Stimulated activated CD8-positive, alpha-beta memory T cell treated with anti-CD3 and anti-CD28 coated beads, Interleukin-12 subunit alpha, Interleukin-12 subunit beta, amount 100 ng/mL, for 1 hour (primary cell): ENCODE results near the gene CCDC70.
"Not testable (repeated sequence)": the region's sequence is repeated elsewhere in the genome, so short reads cannot be mapped to it uniquely, and the experiment has no call there.

Source experiments
- DNase-seq: peaks from one replicate; pipeline ENCODE4 v3.0.0-alpha.2; 2020; ENCODE audit warnings: low read depth

Gene CCDC70

GRCh38 chr13:51909265-51909664 is 47.5 kb downstream of the CCDC70 start:
- not testable (repeated sequence) for DNase-seq

DNA sequence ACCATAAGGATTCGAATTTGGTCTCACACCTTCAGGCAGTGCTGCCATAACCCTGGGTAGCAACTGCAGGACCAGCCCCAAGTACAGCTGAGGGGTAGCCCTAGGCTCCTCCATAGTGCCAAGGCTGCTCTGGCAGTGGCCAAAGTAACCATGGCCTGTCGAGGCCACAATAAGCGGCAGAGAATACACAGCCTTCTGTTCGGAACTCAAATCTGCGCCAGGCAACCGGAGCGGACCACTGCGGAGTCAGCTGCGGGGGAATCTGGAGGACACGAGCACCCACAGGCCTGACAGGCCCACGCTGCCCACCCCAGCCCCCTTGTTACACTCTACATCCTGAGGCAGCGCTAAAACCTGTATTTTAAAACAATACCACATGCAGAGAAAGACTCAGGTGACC is 48.7 kb downstream of the CCDC70 start:
- DNase-seq: no peak

GRCh38 chr13:51912091-51912490 is 50.3 kb downstream of the CCDC70 start:
- no peak for DNase-seq

- no peak for DNase-seq
Observed at GRCh38 chr13:51912511-51913225, 50.9 kb downstream of the CCDC70 start.

GRCh38 chr13:51913421-51914136 is 51.8 kb downstream of the CCDC70 start:
- no peak for DNase-seq

DNA sequence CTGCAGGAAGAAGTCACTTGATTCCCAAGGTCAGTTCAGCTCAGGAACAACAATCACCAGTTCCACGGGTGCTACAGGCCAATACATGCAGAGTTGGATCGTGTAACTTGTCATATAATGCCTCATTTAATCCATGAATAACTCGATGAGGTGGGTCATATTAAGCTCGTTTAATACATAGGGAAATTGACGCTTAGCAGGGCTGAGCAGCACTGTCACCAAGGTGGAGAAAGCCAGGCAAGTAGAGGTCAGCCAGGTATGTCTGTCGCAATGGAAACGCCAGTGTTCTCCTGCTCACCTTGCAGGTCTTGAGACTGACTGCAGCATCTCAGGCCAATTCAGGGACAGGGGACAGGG is 52.3 kb downstream of the CCDC70 start:
- DNase-seq: no peak
